ENCODE data around the gene SNX8. TPM values are rescaled to one million over a fixed set of nuclear protein-coding genes. Genes with fewer than 3 reads are reported as not detected.
"Not testable (repeated sequence)": the region's sequence is repeated elsewhere in the genome, so short reads cannot be mapped to it uniquely, and the experiment has no call there.

Gene SNX8
- polyA plus RNA-seq, 4 donors: 26.6 to 43.2 (median 35.4) TPM

DNA sequence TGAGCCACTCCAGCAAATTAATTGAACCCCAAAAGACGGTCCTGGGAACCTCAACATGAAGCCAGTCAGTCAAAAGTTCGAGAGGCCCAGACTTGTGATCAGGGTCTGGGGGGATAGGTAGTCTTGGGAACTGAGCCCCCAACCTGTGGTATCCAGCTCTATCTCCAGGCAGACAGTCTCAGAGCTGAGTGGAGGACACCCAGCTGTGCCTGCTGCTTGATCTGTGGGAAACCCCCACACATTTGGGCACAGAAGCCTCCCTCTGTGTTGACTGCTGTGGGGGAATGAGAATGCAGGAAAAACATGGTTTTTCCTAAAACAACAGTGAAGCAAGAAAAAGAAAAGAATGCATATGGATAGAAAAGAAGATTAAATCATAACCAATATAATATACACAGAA, 16.3 kb upstream of the SNX8 start:
- no peak for DNase-seq (ENCODE audit: low read depth in 4 of 4, low spot score in 3 of 4)

DNA sequence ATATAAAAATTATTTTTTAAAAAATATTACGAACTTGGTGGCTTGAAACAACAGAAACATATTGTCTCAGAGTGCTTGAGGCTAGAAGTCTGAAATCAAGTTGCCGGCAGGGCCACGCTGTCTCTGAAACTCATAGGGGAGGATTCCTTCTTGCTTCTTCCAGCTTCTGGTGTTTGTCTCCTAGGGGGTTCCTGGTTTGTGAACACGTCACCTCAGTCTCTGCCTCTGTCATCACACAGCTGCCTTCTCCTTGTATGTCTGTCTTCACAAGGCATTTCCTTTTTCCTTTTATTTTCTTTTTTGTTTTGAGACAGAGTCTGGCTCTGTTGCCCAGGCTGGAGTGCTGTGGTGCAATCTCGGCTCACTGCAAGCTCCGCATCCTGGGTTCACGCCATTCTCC, 12.7 kb upstream of the SNX8 start:
- DNase-seq (ENCODE audit: low read depth in 4 of 4, low spot score in 3 of 4): no peak

DNA sequence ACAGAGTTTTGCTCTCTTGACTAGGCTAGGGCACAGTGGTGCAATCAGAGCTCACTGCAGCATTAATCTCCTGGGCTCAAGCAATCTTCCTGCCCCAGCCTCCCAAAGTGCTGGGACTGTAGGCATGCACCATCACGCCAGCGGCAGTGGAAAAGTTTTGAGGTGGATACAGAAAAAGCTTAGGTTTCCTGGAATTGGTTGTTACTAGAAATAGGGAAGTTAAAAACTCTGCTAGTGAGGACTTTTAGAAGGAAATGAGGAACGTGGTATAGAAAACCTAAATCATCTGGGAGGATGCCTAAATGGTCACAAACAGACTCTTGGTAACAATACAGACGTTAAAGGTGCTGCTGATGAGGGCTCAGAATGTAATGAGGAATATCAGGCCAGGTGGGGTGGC, 10.9 kb upstream of the SNX8 start:
- no peak for DNase-seq (ENCODE audit: low read depth in 4 of 4, low spot score in 3 of 4)

DNA sequence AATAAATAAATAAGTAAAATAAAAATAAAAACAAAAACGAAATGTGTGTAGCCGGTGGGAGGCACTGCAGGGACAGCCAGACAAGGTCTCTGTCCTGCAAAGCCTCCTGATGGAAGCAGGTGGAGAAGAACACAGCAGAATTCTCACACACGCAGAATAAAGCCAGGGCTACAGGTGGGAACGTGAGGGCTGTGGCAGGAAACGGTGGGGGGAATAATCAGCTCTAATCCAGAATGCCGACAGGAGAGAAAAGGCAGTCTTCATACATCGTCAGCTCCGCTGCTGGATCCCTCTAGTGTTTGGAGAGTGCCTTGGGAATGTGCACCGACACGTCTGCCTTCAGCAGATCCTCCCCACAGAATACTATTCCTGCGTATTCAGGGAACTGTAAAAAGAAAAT, 6.8 kb upstream of the SNX8 start:
- DNase-seq (ENCODE audit: low read depth in 4 of 4, low spot score in 3 of 4): no peak

DNA sequence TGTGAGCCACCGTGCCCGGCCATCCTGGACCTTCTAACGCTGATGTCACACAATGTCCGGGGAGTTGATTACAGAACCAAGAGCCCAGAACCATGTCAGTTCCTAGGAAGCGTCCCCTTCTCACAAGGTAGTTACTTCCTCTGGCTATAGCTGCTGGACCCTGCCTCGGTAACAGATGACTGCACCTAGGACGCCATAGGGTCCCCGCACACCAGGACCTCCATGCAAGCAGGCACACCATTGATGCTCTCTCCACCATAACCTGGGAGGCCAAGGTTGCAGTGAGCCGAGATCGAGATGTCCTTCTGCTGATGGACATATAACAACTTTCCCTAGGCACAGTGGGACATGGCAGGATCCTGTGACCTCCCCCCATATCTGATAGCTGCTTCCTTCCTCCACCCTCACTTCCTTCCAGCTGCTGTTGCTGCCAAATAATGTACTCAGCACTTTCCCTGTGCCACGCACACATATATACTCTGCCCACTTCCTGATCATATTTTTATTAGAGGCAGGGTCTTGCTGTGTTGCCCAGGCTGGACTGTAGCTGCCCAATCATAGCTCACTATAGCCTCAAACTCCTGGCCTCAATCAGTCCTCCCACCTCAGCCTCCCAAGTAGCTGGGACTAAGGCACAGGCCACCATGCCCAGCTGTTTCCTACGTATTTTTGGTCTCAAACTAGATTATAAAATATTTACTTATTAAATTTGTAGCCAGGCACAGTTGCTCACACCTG, 3.5 kb upstream of the SNX8 start:
- no peak for DNase-seq (ENCODE audit: low read depth in 4 of 4, low spot score in 3 of 4)

DNA sequence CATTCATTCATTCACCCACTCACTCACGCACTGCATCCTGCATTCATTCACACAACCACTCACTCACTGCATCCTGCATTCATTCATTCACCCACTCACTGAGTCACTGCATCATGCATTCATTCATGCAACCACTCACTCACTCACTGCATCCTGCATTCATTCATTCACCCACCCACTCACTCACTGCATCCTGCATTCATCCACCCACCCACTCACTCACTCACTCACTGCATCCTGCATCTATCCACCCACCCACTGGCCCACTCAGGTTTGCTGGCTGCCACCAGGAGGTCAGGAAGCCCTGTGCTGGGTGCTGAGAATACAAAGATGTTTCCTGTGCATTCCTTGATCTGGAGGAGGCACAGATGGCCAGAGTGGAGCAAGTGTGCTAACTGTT, 2.3 kb upstream of the SNX8 start:
- DNase-seq (ENCODE audit: low read depth in 4 of 4, low spot score in 3 of 4): no peak

DNA sequence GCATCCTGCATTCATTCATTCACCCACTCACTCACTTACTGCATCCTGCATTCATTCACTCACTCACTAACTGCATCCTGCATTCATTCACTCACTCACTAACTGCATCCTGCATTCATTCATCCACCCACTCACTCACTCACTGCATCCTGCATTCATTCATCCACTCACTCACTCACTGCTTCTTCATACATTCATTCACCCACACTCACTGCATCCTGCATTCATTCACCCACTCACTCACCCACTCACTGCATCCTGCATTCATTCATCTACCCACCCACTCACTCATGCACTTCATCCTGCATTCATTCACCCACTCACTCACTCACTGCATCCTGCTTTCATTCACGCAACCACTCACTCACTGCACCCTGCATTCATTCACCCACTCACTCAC, 1.5 kb upstream of the SNX8 start:
- DNase-seq (ENCODE audit: low read depth in 4 of 4, low spot score in 3 of 4): no peak

DNA sequence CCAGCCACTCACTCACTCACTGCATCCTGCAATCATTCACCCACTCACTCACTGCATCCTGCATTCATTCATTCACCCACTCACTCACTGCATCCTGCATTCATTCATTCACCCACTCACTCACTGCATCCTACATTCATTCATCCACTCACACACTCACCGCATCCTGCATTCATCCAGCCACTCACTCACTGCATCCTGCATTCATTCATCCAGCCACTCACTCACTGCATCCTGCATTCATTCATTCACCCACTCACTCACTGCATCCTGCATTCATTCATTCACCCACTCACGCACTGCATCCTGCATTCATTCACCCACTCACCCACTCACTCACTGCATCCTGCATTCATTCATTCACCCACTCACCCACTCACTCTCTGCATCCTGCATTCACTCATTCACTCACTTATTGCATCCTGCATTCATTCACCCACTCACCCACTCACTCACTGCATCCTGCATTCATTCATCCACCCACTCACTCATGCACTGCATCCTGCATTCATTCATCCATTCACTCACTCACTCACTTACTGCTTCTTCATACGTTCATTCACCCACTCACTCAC, 802 bp upstream of the SNX8 start:
- not testable (repeated sequence) for DNase-seq (ENCODE audit: low read depth in 4 of 4, low spot score in 3 of 4)

DNA sequence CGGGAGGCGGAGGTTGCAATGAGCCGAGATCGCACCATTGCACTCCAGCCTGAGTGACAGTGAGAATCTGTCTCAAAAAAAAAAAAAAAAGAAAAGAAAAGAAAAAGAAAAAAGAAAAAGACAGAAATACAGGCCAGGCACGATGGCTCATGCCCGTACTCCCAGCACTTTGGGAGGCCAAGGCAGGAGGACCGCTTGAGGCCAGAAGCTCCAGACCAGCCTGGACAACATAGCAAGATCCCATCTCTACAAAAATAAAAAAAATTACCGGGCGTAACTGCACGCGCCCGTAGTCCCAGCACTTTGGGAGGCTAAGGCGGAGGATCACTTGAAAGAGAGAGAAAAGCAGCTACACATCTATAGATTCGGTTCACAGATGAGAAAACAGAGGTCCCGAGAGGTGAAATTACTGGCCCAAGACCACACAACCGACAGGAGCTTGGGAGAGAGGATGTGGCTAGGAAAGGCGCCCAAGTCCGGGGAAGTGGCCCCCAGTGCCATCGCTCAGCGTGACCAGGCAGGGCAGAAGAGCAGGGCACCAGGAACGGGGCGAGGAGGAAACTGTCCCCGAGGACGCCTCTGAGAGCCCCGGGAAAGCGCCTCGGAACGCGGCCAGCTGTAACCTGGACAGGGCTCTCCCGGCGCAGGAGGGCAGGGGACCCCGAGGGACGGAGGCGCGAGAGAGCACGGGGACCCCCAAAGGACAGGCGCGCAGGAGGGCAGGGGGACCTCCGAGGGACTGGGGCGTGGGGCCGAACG, 612 bp downstream of the SNX8 start:
- DNase-seq (ENCODE audit: low read depth in 4 of 4, low spot score in 3 of 4): no peak

DNA sequence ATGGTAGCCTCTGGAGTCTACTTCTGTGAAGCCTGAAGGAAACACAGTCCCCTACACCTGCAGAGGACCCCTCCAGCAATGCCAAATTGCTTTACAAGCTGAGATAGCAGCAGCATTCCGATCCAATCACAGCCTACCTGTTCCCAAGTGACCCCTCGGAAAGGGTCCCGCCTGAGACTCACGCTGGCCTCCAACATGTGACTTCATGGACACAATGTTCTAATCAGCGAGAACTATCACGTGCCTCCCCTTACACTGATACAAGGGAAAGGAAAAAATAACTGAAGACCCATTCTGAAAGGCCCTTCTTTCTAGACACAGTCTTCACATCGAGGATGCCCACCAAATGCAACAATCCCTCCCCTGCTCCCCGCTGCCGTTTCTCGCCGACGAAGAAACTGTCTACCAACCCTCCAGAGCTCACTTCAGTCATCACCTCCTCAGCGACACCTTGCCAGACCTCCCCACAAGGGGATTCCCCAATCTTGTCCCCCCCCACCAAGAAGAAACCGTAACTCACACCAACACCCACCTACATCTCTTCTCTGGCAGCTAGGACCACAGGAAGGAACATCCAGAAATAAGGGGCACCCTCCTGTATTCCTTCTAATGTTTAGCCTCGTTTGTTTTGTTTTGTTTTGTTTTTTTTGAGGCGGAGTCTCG, 1.8 kb downstream of the SNX8 start:
- no peak for DNase-seq (ENCODE audit: low read depth in 4 of 4, low spot score in 3 of 4)

DNA sequence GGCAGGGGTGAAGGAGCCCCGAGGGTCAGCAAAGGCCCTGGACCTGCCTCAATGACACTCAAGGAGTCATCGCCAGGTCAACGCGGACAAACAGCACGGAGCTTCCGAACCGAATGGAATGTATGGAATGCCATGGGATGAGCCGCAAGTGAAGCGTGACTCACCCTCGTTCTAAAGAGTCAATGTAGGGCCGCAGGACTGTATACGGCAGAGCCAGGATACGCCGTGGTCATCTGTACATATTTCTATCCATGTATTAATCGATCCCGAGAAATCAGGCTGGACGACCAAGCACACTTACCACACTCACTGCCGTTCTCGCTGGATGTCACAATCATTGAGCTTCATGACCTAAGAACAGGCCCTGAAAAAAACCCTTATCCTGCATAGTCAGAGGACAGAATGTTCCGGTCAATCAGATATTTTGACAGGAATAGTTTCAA, 4.3 kb downstream of the SNX8 start:
- DNase-seq (ENCODE audit: low read depth in 4 of 4, low spot score in 3 of 4): peak in 3 of 4 donors; percentile 29 to 54 (median 51)

DNA sequence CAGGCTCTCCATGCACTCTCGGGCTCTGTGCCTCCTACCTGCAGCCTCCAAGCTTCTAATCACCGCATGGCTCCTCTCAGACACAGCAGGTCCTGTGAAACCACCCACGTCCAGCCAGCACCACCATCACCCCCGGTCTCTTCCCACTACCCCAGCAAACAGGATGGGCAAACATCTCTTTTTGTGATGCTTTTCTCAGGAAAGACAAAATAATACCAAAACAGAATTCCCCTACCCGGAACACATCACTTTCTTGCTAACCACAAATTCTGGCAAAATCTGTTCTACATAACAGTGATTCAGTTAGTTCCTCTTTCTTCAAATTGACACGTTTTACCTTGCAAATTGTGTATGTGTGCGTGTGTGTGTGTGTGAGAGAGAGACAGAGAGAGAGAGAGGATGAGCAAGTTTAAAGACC, 6.5 kb downstream of the SNX8 start:
- no peak for DNase-seq (ENCODE audit: low read depth in 4 of 4, low spot score in 3 of 4)

DNA sequence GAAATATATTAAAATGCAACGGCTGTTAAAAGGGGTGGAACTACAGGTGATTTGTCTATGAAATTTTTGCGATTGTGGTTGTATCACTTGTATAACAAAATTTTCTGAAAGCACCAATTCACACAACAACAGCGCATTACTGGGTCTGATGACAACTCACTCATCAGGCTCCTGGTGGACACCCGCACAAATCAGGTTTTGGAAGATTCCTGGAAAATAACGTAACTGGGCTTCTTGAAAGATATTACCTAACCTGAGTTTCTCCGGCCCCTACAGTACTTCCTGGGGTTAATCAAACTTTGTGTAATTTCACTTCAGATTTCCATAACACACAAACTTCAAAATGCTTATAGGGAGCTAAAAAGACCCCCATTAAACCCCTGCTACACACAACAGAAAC, 7.6 kb downstream of the SNX8 start:
- DNase-seq (ENCODE audit: low read depth in 4 of 4, low spot score in 3 of 4): no peak

DNA sequence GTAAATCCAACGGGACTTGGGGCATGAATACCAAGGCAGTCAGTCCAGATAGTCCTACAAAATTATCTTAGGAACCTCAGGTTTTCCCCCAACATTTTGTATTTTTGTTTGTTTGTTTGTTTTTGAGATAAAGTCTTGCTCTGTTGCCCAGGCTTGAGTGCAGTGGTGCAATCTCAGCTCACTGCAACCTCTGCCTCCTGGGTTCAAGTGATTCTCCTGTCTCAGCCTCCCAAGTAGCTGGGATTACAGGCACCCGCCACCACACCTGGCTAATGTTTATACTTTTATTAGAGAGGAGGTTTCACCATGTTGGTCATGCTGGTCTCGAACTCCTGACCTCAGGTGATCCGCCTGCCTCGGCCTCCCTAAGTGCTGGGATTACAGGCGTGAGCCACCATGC, 9.0 kb downstream of the SNX8 start:
- not testable (repeated sequence) for DNase-seq (ENCODE audit: low read depth in 4 of 4, low spot score in 3 of 4)

DNA sequence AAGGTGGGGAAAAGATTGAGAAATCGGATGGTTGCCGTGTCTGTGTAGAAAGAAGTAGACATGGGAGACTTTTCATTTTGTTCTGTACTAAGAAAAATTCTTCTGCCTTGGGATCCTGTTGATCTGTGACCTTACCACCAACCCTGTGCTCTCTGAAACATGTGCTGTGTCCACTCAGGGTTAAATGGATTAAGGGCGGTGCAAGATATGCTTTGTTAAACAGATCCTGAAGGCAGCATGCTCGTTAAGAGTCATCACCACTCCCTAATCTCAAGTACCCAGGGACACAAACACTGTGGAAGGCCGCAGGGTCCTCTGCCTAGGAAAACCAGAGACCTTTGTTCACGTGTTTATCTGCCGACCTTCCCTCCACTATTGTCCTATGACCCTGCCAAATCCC, 10.7 kb downstream of the SNX8 start:
- not testable (repeated sequence) for DNase-seq (ENCODE audit: low read depth in 4 of 4, low spot score in 3 of 4)

DNA sequence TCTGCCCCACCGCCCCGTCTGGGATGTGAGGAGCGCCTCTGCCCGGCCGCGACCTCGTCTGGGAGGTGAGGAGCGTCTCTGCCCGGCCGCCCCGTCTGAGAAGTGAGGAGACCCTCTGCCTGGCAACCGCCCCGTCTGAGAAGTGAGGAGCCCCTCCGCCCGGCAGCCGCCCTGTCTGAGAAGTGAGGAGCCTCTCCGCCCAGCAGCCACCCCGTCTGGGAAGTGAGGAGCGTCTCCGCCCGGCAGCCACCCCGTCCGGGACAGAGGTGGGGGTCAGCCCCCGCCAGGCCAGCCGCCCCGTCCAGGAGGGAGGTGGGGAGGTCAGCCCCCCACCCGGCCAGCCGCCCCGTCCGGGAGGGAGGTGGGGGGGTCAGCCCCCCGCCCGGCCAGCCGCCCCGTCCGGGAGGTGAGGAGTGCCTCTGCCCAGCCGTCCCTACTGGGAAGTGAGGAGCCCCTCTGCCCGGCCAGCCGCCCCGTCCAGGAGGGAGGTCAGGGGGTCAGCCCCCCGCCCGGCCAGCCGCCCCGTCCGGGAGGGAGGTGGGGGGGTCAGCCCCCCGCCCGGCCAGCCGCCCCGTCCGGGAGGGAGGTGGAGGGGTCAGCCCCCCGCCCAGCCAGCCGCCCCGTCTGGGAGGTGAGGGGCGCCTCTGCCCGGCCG, 11.4 kb downstream of the SNX8 start:
- not testable (repeated sequence) for DNase-seq (ENCODE audit: low read depth in 4 of 4, low spot score in 3 of 4)

DNA sequence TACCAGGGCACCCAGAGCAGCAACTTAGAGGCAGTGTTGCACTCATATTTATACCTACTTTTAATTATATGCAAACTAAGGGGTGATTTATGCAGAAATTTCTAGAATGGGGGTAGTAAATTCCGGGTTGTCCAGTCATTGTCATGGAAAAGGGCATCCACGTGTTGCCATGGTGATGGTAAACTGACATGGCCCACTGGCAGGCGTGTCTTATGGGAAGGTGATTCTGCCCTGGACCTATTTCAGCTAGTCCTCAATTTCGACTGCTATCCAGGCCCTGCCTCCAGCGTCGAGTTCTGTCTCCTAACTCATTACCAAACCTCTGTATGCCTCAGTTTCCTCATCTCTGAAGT, 12.8 kb downstream of the SNX8 start:
- DNase-seq (ENCODE audit: low read depth in 4 of 4, low spot score in 3 of 4): no peak

DNA sequence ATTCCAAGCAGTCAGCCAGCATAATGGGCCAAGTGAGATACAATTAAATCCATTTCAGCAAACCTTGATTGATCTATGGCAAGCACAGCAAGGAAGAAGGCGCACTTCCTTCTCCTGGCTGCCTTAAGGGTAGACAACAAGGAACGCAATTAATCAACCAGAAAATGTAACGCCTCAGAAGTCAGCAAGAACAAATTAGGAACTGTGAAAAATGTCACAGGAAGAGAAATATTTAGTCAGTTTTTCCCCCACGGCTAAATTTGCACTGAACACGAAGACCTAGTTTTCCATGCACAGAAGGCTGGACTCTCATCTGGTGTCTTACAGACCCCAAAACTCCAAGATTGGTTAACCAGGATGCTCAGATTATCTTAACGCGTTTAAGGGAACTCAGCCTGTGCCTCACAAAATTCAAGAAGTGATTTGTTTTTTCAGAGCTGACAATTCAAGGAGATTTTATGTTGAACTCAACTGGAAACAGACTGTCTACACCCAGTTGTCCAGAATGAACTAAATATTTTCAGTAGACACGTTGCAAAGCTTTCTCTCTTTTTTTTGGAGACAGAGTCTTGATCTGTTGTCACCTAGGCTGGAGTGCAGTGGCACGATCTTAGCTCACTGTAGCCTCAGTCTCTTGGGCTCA, 14.2 kb downstream of the SNX8 start:
- no peak for DNase-seq (ENCODE audit: low read depth in 4 of 4, low spot score in 3 of 4)

DNA sequence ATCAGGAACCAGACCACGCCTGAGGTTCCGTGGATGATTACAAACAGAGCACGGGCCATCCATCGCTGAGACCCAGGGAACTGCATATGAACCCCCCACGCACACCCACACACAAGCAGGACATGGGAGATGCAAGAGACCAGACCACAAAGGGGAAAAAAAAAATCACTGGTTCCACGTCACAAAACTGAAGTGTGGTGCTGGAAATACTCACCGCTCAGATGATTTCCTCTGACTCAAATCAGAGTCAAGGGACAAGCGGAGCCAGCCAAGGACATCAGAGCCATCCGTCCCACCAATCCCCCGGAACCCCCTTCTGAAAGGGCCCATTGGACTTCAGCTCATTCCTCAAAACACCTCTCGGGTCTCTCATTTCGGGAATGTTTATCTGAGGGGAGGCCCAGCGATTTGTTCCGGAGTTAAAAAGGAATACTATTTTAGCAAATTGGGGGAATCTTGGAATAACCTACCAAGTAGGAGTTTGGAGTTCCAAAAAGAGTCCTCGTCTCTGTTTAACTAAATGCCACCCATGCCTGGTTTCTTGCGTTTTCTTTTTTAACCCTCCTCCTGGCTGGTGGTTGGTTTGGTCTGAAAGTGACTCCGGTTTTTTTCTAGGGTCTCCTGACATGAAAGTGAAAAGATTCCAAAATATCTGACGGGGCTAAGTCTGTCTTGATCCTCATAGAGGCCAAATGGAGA, 15.0 kb downstream of the SNX8 start:
- DNase-seq (ENCODE audit: low read depth in 4 of 4, low spot score in 3 of 4): no peak

DNA sequence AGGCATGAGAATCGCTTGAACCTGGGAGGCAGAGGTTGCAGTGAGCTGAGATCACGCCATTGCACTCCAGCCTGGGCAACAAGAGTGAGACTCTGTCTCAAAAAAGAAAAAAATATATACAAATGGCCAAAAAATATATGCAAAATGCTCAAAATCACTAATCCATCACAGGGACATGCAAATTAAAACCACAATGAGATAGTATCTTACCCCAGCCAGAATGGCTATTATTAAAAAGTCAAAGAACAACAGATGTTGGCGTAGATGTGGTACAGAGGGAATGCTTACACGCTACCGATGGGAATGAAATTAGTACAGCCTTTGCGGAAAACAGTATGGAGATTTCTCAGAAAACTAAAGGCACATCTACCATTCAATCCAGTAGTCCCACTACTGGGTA, 17.4 kb downstream of the SNX8 start:
- DNase-seq (ENCODE audit: low read depth in 4 of 4, low spot score in 3 of 4): no peak
